Measurements from ENCODE around the gene ABHD8. TPM values are rescaled to one million over a fixed set of nuclear protein-coding genes. Genes with fewer than 3 reads are reported as not detected.

The ABHD8 gene
- total and polyA plus RNA-seq, 8 donors, result 4.9 to 28.1 (median 10.9) TPM

- Histone ChIP-seq H3K27me3 (no peaks in the 10 kb centered on the region), H3K4me1 (no peaks in the 10 kb centered on the region), H3K36me3 (no peaks in the 10 kb centered on the region), H3K9me3 (peaks cover 0 to 9% (median 4%) of the 10 kb centered on the region in 4 donors), H3K27ac (peak overlapping the region in 1 of 5 donors; percentile 4), H3K4me3 (no peak overlapping the region)
- WGBS, 5 donors, result 35 to 58% (median 56%) methylated on average over 17 to 18 of the region's 18 CpGs
- DNase-seq, result peak in 1 of 2 donors; percentile 36
- intact Hi-C loops (cut with DNase I; ENCODE audit: low total_unique reads), result no loop called here
- TF ChIP-seq POLR2AphosphoS5 (IDR thresholded peaks at IDR 0.05), result no peak
- no peak for TF ChIP-seq POLR2A (IDR thresholded peaks at IDR 0.05)
- TF ChIP-seq CTCF (IDR thresholded peaks at IDR 0.05), result no peak
- TF ChIP-seq EP300 (IDR thresholded peaks at IDR 0.05), result no peak
These were observed 48.0 kb downstream of the ABHD8 start for GRCh38 chr19:17255150-17255621.

- Histone ChIP-seq H3K27ac (no peak overlapping the region), H3K4me3 (no peak overlapping the region), H3K9me3 (peaks cover 0 to 7% (median 3%) of the 10 kb centered on the region in 4 donors), H3K36me3 (no peaks in the 10 kb centered on the region), H3K27me3 (no peaks in the 10 kb centered on the region), H3K4me1 (peaks cover 0 to 5% (median 0%) of the 10 kb centered on the region in 4 donors)
- no peak for DNase-seq
- no peak for TF ChIP-seq EP300 (IDR thresholded peaks at IDR 0.05)
- WGBS, 5 donors, result 72 to 81% (median 78%) methylated on average over 10 of the region's 10 CpGs
- intact Hi-C loops (cut with DNase I; ENCODE audit: low total_unique reads), result no loop called here
These were observed 48.6 kb downstream of the ABHD8 start for GRCh38 chr19:17254636-17255035.

GRCh38 chr19:17249887-17250548 lies 53.2 kb downstream of the ABHD8 start:
- Histone ChIP-seq H3K27ac (no peak overlapping the region), H3K9me3 (no peaks in the 10 kb centered on the region), H3K4me1 (peaks cover 23 to 41% (median 26%) of the 10 kb centered on the region in 4 donors), H3K27me3 (no peaks in the 10 kb centered on the region), H3K4me3 (no peak overlapping the region), H3K36me3 (no peaks in the 10 kb centered on the region)
- WGBS, 5 donors, result 74 to 91% (median 87%) methylated on average over 8 to 15 of the region's 15 CpGs
- no peak for TF ChIP-seq POLR2A (IDR thresholded peaks at IDR 0.05)
- no peak for TF ChIP-seq CTCF (IDR thresholded peaks at IDR 0.05)
- no peak for TF ChIP-seq EP300 (IDR thresholded peaks at IDR 0.05)
- no peak for TF ChIP-seq POLR2AphosphoS5 (IDR thresholded peaks at IDR 0.05)
- intact Hi-C loops (cut with DNase I; ENCODE audit: low total_unique reads), result no loop called here
- no peak for DNase-seq

GRCh38 chr19:17248011-17248776 lies 55.0 kb downstream of the ABHD8 start:
- peaks cover 31 to 54% (median 40%) of the 10 kb centered on the region in 4 donors for H3K4me1 ChIP-seq
- 51 to 63% (median 56%) methylated on average over 16 to 21 of the region's 21 CpGs for WGBS, 5 donors
- intact Hi-C loops (cut with DNase I; ENCODE audit: low total_unique reads), result no loop called here
- H3K9me3 ChIP-seq, result no peaks in the 10 kb centered on the region
- peak overlapping the region; percentile 3 to 95 (median 87) for H3K27ac ChIP-seq
- DNase-seq, result peak; percentile 60 to 84
- H3K4me3 ChIP-seq, result no peak overlapping the region
- H3K36me3 ChIP-seq, result no peaks in the 10 kb centered on the region
- no peak for TF ChIP-seq CTCF (IDR thresholded peaks at IDR 0.05)
- no peak for TF ChIP-seq EP300 (IDR thresholded peaks at IDR 0.05)
- TF ChIP-seq POLR2AphosphoS5 (IDR thresholded peaks at IDR 0.05), result peak in 1 of 3 donors; percentile 14
- H3K27me3 ChIP-seq, result no peaks in the 10 kb centered on the region
